Neural cell (in vitro differentiated cells): ENCODE data around the gene SP3. TPM values are rescaled to one million over a fixed set of nuclear protein-coding genes. Genes with fewer than 3 reads are reported as not detected.

Experiments used
- H2AFZ ChIP-seq: fragments of 200-600, 300-800 bp; sonication (generic), shearing (Covaris generic); 2 replicates; pipeline ENCODE4 v1.6.0; 2014; ENCODE audit warnings: low read depth, mild to moderate bottlenecking, antibody characterized with exemption, low read length, moderate library complexity
- H3F3A ChIP-seq: fragments of 200-600 bp; shearing (Covaris generic); 2 replicates; pipeline ENCODE4 v1.6.1; 2016; ENCODE audit warnings: mild to moderate bottlenecking, moderate library complexity, mixed read lengths, antibody characterized with exemption, low read length; ENCODE audit not compliant: insufficient read depth, poor library complexity, severe bottlenecking
- H3K27ac ChIP-seq: fragments of 200-600, 300-800 bp; sonication (generic), shearing (Covaris generic); 2 replicates; pipeline ENCODE4 v1.5.1; 2014; ENCODE audit warnings: mild to moderate bottlenecking, low read length, moderate library complexity
- H3K27me3 ChIP-seq: fragments of 300-800, 200-600 bp; sonication (generic), shearing (Covaris generic); 2 replicates; pipeline ENCODE4 v1.6.0; 2014; ENCODE audit warnings: mild to moderate bottlenecking, low read depth, low read length, moderate library complexity; ENCODE audit not compliant: insufficient read depth
- H3K36me3 ChIP-seq: fragments of 300-800, 200-600 bp; sonication (generic), shearing (Covaris generic); 2 replicates; pipeline ENCODE4 v1.5.1; 2014; ENCODE audit warnings: mild to moderate bottlenecking, antibody characterized with exemption, low read length, moderate library complexity; ENCODE audit not compliant: insufficient read depth
- H3K4me2 ChIP-seq: fragments of 300-800, 200-600 bp; sonication (generic), shearing (Covaris generic); 2 replicates; pipeline ENCODE4 v1.6.0; 2014; ENCODE audit warnings: mild to moderate bottlenecking, low read length
- H3K4me3 ChIP-seq: fragments of 300-800, 200-600 bp; sonication (generic), shearing (Covaris generic); 2 replicates; pipeline ENCODE4 v1.5.1; 2014; ENCODE audit warnings: mild to moderate bottlenecking, low read length, moderate library complexity
- H3K79me2 ChIP-seq: fragments of 200-600 bp; shearing (Covaris generic); replicated peaks from 2 replicates; pipeline ENCODE4 v1.6.0; 2014; ENCODE audit warnings: mild to moderate bottlenecking, low read length, moderate library complexity; ENCODE audit not compliant: insufficient read depth
- H3K9ac ChIP-seq: fragments of 300-800, 200-600 bp; sonication (generic), shearing (Covaris generic); 2 replicates; pipeline ENCODE4 v1.6.1; 2016; ENCODE audit warnings: mild to moderate bottlenecking, low read length, mixed read lengths
- H3K9me2 ChIP-seq: fragments of 200-600 bp; shearing (Covaris generic); 2 replicates; pipeline ENCODE4 v1.6.1; 2016; ENCODE audit warnings: mild to moderate bottlenecking, low read length, mixed read lengths; ENCODE audit not compliant: insufficient read depth
- H3K9me3 ChIP-seq: fragments of 200-600, 300-800 bp; sonication (generic), shearing (Covaris generic); 2 replicates; pipeline ENCODE4 v1.6.1; 2016; ENCODE audit warnings: mild to moderate bottlenecking, mixed run types, low read length, moderate library complexity, mixed read lengths
- H4K20me1 ChIP-seq: fragments of 200-600 bp; shearing (Covaris generic); 2 replicates; pipeline ENCODE4 v1.6.1; 2016; ENCODE audit warnings: mild to moderate bottlenecking, mixed run types; ENCODE audit not compliant: insufficient read depth
- CTCF ChIP-seq: fragments of 450-650 bp; IDR thresholded peaks from 2 replicates; pipeline ENCODE4 v1.5.1; 2014; ENCODE audit warnings: antibody characterized with exemption, mild to moderate bottlenecking, moderate library complexity; ENCODE audit not compliant: poor library complexity, severe bottlenecking
- EP300 ChIP-seq: fragments of 450-650 bp; conservative IDR thresholded peaks from 2 replicates; pipeline ENCODE4 v1.6.1; 2014; ENCODE audit warnings: antibody characterized with exemption, mild to moderate bottlenecking, moderate library complexity; ENCODE audit not compliant: poor library complexity, severe bottlenecking
- EZH2 ChIP-seq: fragments of 200-600, 300-800 bp; shearing (Covaris generic), sonication (generic); IDR thresholded peaks from 2 replicates; pipeline ENCODE4 v1.6.1; 2014; ENCODE audit warnings: antibody characterized with exemption, low read length, borderline replicate concordance, mild to moderate bottlenecking; ENCODE audit not compliant: insufficient read depth, poor library complexity, severe bottlenecking
- MXI1 ChIP-seq: fragments of 450-650 bp; conservative IDR thresholded peaks from 2 replicates; pipeline ENCODE4 v1.6.1; 2014; ENCODE audit warnings: antibody characterized with exemption, mild to moderate bottlenecking; ENCODE audit not compliant: poor library complexity, severe bottlenecking
- POLR2AphosphoS5 ChIP-seq: IDR thresholded peaks from 2 replicates; pipeline ENCODE4 v1.6.1; 2012
- RAD21 ChIP-seq: fragments of 450-650 bp; conservative IDR thresholded peaks from 2 replicates; pipeline ENCODE4 v1.6.1; 2014; ENCODE audit warnings: antibody characterized with exemption, mild to moderate bottlenecking, moderate library complexity
- REST ChIP-seq: IDR thresholded peaks from 2 replicates; pipeline ENCODE4 v1.6.1; 2012; ENCODE audit warnings: borderline replicate concordance
- SMC3 ChIP-seq: fragments of 450-650 bp; conservative IDR thresholded peaks from 2 replicates; pipeline ENCODE4 v1.6.1; 2014; ENCODE audit warnings: antibody characterized with exemption, mild to moderate bottlenecking, moderate library complexity; ENCODE audit not compliant: poor library complexity
- TAF1 ChIP-seq: IDR thresholded peaks from 2 replicates; pipeline ENCODE4 v1.6.1; 2012; ENCODE audit warnings: low read depth
- polyA plus RNA-seq: library from polyadenylated mRNA; depleted of rRNA; stranded (reverse); fragments of >200 nt; gene quantifications from 2 replicates; pipeline ENCODE4 v1.2.3, GENCODE V29; 2014

The SP3 gene
- polyA plus RNA-seq, 1 donor from 2014 or later = 57.8 TPM

- Histone ChIP-seq H3K79me2 (peaks cover 99% of the 10 kb centered on the region), H3K27me3 (no peaks in the 10 kb centered on the region), H3K4me2 (no peak overlapping the region), H3K9ac (no peak overlapping the region), H3K9me2 (no peaks in the 10 kb centered on the region), H3K36me3 (peaks cover 20% of the 10 kb centered on the region), H4K20me1 (no peaks in the 10 kb centered on the region), H3F3A (peaks cover 3% of the 10 kb centered on the region), H3K4me3 (no peak overlapping the region), H2AFZ (no peak overlapping the region), H3K27ac (no peak overlapping the region), H3K9me3 (peaks cover 3% of the 10 kb centered on the region)
- TF ChIP-seq MXI1 (no peak), RAD21 (no peak), SMC3 (no peak), CTCF (no peak), POLR2AphosphoS5 (no peak), EP300 (no peak), TAF1 (no peak), EZH2 (no peak), REST (no peak)
Measured at GRCh38 chr2:173955867-173956266, 9.3 kb downstream of the SP3 start.

DNA sequence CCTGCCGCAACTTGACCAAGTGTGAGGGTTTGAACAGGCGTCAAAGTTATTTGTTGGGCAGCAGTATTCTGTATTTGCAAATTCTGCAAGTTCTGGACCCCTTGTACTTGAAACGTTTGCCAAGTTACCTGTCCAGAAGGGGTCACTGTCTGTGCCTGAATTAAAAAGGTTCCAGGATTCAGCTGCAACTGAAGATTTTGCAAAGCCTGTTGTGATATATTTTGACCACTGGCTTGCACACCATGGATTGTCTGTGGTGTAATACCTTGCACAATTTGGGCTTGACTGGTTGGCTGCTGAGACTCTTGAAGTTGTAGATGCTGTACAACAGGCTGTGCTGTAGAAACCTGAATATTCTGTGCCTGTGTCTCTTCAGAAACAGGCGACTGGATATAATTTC lies 10.2 kb downstream of the SP3 start:
- Histone ChIP-seq H3K79me2 (peaks cover 99% of the 10 kb centered on the region), H3K9me3 (peaks cover 3% of the 10 kb centered on the region)

More for the DNA sequence above, 10.2 kb downstream of the SP3 start:
- no peak overlapping the region for H3K27ac ChIP-seq
- no peaks in the 10 kb centered on the region for H4K20me1 ChIP-seq
- no peak overlapping the region for H2AFZ ChIP-seq
- no peak overlapping the region for H3K4me2 ChIP-seq
- H3K9ac ChIP-seq = no peak overlapping the region
- no peaks in the 10 kb centered on the region for H3K9me2 ChIP-seq
- H3K36me3 ChIP-seq = peaks cover 20% of the 10 kb centered on the region
- no peaks in the 10 kb centered on the region for H3K27me3 ChIP-seq
- no peak overlapping the region for H3K4me3 ChIP-seq
- H3F3A ChIP-seq = peaks cover 3% of the 10 kb centered on the region
- no peak for TF ChIP-seq EP300
- no peak for TF ChIP-seq TAF1
- TF ChIP-seq REST = no peak
- no peak for TF ChIP-seq SMC3
- no peak for TF ChIP-seq EZH2
- TF ChIP-seq RAD21 = no peak
- no peak for TF ChIP-seq CTCF
- TF ChIP-seq POLR2AphosphoS5 = no peak
- no peak for TF ChIP-seq MXI1
